T-helper 22 cell (primary cell): ENCODE measurements around the gene HSD11B1.

ENCODE experiments used
- DNase-seq: peaks from one replicate; pipeline ENCODE4 v3.0.0-alpha.2; 2020; ENCODE audit warnings: low read depth

HSD11B1 gene

DNA sequence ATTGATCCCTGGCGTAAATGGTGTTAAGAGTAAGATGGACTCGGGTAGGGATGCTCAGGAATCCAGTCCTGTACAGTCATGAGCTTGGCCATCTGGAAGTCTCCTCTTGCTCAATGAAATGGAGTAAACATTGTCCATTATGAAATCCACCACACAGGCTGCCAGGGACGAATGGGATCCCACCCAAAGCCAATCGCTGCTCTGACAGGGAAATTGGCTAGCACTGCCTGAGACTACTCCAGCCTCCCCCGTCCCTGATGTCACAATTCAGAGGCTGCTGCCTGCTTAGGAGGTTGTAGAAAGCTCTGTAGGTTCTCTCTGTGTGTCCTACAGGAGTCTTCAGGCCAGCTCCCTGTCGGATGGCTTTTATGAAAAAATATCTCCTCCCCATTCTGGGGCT lies at the start of gene HSD11B1:
Gene HSD11B1, plus strand, starts transcription at position 263 of the 400 bp plus-strand sequence. Its CDS starts 97 bp downstream, at position 360.
- DNase-seq, result no peak

DNA sequence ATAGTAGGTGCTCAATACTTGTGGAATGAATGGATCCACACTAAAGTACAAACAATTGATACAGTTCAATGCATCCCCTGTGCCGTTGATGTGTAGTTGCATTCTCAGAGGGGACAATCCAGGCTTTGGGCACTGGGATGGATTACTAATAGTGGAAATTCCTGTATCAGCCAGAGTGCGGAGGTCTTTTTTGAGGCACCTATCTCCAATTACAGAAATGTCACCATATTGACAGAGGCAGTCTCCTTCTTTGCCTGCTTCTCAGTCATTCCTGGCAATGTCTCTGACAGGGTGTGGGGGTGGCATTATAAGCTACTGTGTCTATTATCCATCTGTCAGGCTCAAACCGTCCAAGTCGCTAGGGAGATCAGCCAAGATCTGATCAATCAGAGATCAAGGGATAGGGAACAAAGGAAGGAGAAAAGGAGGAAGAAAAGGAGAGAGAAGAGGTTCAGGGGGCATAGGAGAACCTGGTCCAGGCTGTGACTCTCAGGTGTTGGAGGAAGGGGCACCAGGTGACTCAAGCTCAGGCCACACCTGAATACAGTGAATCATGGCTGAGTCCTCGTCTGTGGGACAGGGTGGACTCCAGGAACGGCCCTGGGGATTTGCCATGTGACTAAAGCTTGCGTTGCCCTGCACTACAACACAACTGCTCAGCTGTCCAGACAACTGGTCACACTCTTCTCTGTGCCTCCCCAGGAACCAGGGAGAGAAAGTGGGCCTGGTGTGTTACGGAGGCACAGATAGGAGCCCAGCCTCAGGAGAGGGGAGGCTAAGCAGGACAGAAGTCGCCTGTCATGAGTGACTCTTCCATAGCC lies 49.0 kb upstream of the HSD11B1 start:
- no peak for DNase-seq

DNA sequence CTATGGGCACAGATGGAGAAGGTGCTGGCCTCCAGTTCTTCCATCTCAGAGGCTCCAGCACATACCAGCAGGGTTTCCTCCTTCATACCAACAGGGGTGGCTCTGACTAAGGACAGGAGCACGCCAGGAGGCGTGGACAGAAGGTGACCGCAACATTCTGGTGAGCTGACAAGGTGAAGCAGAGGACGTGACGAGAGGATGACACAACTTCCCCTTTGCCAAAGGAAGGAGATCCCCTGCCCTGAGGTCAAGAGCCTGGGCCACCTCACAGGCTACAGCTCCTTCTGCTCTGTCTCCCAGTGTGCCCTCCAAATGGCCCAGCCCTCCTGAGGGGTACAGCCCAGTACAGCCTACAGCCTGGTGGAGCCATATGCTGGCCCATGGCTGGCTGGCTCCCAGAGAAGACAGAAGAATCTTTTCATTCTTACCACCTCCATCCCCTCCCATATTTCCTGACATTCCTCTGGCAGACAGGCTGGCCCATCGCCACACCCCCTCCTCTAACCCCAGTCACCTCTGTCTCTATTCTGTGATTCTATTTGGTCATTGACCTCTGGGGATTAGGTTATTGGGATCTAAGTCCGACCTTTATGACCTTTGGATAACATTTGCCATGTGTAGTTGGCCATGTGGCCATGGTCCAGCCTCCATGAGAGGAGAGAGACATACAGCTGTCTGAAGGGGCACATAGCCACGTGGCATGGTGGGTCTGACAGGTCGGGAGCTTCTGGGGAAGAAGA lies 47.3 kb upstream of the HSD11B1 start:
- no peak for DNase-seq

DNA sequence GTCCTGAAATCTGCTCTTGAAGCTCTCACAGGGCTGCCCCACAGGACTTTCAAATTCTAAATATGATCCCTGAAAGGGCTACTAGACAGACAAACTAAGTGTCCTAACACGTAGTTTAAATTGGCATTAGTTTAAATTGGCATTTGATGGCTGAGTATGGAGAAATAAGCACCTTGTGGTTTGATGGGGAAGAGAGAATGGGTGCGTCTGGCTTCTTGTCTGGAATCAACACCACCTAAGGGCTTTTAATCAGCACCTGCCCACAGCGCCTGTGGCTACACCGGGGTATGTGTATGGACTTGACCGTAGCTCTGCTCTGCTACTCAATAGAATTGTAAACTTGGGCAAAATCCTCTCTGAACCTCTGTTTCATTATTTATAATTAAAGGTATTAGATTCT lies 46.7 kb upstream of the HSD11B1 start:
- DNase-seq, result no peak

DNA sequence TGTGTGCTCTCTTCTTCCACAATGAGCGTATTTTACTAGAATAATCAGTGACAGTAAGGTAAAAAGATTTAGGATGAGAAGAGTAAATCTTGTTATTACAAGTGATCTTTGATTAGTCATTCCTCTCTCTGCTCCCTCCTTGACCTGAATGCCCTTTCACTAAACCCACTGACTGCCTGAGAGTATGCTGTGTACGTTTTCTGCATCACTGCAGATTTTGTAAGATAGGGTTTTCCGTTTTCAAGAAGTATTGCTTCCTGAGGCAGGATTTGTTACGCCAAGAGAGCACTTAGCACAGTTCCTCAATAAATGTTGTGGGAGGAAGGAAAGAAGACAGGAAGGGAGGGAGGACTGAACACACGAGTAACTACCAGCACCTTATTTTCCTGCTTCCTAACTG lies 44.7 kb upstream of the HSD11B1 start:
- no peak for DNase-seq

DNA sequence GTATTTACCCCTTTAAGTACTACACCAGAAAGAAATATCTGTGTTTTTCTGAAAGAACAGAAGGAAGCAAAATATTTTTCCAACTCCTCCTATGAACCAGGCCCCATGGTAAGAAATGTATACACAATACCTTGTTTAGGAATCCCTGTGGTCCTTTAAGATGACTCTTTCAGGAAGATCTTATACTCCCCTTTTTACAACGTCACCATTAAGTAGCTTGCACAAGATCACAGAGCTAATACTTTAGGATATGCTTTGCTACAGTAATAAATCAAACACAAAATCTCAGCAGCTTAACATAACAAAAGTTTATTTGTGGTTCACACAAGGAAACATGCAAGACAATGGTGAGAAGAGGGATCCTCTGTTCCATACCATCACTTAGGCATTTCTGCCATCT lies 43.6 kb upstream of the HSD11B1 start:
- DNase-seq, result no peak

DNA sequence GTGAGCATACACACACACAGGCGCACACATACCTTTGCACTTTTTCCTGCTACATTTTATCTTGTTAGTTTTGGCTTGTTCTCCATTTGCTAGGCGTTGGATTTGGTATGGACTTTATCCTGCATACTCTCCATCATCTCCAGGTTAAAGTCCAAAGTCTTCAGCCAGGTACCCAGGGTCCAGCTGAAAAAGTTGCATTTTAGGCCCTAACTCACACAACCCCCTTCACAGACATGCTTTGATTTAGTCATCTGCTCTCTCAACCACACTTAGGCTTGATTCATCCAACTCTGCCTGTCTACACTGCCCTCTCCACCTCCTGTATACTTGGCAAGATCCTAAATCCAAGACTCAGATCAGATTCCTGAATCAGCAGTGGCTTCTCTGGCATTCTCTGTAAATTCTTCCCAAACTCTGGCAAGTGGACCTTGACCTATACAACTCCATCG lies 41.7 kb upstream of the HSD11B1 start:
- DNase-seq, result no peak

DNA sequence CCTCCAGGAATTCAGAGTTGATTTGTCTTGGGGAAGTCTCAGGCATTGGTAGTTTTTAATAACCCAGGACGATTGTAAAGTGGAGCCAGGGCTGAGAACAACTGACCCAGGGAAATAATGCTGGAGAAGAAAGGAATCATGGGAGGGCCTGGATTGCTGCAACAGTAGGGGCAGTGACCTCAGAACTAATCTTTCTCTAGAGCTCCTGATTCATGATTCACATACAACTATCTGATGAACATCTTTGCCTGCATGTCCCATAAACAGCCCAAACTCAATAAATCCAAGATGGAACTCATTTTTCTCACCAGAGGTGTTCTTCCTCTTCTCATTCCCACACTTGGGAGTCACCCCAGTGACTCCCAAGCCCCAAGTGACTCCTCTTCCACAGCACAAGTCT lies 37.5 kb upstream of the HSD11B1 start:
- no peak for DNase-seq

DNA sequence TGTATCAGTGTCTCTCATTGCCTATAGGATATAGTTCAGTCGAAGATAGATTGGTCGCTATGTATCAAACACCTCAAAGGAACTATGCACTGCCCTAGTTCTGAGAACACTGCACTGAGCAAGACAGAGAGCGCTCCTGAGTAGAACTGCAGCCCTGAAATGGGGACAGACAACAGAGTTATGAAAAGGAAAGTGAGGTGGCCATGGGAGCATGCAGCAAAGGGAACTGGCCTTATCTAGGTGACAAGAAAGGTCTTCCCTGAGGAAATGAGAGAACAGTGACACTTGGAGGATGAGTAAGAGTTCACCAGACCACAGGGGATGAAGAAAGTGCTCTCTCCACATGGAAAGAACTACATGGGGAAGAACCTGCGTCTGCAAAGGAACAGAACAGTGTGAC lies 36.9 kb upstream of the HSD11B1 start:
- DNase-seq, result no peak

DNA sequence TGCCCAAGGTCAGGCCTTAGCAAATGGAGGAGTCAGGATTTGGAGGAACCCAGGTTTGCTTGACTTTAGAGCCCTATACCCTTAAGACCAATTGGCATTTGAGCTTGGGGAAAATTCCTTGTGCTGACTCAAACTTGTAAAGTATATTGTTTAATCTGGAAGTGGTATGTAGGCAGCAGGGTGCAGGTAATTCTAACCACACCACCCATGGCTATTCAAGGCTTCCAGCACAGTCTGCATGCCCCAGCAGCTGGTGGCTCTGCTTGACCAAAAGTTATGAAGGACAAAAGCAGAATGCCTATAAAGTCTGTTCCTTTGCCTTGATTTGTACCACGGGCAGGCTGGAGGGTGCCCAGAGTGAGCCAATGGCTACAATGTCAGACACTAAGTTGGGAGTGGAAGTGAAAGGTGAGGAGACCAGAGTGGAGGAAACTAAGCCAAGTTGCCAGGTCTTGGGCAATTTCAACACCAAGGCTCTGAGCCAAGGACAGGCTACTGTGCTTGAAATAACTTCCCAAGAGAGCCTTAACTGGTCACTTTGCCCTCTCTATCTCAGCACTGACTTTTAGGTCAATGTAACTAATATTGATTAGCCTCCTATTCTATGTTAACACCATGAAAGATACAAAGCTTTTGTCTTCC lies 34.1 kb upstream of the HSD11B1 start:
- DNase-seq, result no peak

DNA sequence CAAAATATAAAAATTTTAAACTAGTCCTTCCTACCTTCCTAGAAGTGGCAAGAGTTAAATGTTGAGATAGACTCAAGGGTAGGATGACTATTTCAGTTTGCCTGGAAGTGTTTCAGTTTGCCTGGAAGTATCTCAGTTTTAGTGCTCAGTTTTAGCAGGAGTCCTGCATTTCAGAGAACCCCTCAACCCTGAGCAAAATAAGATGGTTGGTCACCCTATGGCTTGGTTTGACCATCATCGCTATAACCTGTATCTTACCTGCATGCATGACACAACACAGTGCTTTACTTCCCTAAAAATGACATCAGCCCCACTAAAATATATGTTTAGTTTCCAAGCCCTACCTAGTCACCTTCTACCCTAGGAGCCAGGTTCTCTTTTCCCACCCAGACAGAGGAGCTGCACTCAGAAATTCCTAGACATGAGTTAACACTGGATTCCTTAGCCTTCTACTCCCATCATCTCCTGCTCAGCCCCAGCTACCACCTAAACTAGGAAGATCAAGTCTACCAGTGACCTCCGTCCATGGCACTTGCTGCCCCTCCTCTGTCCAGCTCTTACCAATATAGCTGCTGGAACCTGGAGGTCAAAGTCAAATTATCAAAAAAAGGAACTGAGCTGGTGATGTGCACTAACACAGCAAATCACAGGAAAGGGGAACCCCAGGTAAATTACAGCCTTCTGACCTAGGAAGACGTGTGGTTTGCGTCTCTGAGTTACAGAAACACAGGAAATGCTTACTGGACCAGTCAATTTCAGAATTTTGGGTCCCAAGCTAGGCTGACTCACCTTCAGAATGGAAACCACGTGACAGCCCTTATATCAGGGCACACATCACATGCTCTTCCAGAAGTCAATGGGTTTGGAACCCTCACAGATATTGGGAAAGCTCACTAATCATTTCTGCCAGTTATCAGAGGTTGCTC lies 31.7 kb upstream of the HSD11B1 start:
- peak; percentile 13 for DNase-seq

DNA sequence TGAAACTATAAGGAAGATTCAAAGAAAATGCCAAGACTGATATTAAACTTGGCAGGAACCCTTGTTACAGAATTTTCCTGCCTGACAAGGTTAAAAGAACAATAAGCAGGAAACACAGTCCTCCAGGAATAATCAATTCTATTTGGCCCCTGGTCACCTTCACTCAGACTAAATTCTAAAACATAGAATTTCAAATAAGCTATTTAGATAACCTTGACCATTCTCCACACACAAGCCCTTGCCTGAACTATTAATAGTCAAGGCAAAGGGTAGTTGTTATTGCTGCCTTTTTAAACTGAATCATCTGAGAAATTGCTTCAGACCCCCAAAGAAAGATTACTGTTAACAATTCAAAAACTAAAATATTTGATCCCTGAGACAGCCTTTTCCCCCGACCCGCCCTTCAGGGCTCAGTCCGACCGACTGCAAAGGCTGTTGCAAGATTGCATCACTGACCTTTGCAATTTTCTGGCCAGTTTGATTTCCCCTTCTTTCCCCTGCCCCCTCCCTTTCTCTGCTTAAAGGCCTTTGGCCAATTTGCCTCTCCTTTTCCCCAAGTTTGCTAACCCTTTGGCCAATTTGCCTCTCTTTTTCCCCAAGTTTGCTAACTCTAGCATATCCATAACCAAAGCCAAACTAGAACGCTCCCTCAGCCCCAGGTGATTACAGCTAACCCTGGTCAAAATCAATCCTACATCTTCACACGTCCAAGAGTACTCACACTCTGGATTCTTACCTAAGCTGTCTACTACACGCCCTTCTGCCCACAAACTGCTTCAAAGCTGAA lies 30.8 kb upstream of the HSD11B1 start:
- DNase-seq, result no peak

DNA sequence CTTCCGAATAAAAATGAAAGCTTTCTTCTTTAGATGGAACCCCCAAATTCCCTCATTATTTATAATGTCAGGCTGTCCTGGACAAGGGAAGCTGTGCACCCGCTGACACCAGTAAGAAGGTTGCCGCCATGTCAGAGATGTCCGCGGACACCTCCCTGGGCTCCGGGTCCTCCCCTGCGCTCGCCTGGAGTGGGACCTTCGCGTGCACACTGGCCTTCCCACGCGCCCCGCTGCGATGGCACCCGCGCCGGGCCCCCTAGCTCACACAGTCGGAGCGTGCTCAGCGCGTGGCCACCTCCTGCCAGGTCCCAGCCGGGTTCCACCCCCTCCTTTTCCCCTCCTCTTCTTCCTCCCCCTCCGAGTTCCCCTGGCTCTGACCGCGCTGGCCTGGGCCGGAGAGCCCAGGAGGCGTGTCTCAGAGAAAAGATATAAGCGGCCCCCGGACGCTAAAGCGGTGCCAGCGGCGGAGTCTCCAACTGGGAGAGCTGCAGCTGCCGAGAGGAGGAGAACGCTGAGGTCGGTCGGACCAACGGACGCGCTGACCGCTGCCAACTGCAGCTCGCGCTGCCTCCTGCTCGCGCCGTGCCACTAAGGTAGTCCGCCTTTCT lies 29.6 kb upstream of the HSD11B1 start, which contains the start of gene G0S2:
Gene G0S2, plus strand, starts transcription at position 456 of the 608 bp plus-strand sequence. CDS start 273 bp downstream, outside the sequence.
- DNase-seq, result no peak

DNA sequence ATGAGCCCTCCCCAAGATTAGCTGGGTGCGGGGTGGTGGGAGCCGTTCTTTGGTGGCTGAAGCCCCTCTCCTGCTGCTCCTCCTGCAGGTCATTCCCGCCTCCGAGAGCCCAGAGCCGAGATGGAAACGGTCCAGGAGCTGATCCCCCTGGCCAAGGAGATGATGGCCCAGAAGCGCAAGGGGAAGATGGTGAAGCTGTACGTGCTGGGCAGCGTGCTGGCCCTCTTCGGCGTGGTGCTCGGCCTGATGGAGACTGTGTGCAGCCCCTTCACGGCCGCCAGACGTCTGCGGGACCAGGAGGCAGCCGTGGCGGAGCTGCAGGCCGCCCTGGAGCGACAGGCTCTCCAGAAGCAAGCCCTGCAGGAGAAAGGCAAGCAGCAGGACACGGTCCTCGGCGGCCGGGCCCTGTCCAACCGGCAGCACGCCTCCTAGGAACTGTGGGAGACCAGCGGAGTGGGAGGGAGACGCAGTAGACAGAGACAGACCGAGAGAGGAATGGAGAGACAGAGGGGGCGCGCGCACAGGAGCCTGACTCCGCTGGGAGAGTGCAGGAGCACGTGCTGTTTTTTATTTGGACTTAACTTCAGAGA lies 29.0 kb upstream of the HSD11B1 start:
- no peak for DNase-seq

DNA sequence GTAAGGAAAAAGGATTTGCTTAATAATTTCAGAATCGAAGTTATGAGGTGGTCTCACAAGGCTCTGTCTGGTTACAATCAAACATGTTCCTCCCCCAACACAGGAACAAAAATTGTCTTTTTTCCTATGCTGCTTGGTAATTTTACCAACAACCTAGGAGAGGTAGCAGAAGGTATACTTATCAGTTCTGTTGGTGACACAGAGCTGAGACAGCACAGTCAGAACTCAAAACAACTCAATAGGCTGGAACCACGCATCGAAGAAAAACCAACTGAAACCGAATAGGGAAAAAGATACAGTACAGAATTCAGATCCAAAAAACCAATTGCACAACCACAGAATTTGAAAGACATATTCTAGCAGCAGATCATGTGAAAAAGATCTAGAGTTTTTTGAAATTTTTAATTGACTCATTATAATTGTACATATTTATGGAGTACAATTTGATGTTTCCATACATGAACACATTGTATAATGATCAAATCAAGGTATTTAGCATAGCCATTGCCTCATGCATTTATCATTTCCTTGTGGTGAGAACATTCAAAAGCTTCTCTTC lies 25.6 kb upstream of the HSD11B1 start:
- no peak for DNase-seq

DNA sequence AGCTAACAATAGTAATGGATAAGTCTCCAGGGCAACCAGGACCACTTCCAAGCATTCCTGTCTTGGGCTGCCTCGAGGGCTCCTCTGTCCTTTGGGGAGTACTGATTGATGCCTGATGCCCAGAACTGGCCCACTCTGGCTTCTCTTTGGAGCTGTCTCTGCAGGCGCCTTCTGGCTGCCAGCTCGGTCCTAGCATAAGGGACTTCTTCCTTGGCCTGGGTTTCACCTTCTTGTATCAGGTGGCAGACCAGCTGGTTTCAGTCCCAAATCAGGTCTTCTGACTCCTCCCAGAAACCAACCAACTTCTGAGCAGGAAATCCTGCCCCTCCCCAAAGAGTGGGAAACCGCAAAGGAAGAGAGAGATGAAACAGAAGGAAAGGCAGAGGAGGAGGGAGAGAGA lies 18.8 kb upstream of the HSD11B1 start:
- peak; percentile 24 for DNase-seq

DNA sequence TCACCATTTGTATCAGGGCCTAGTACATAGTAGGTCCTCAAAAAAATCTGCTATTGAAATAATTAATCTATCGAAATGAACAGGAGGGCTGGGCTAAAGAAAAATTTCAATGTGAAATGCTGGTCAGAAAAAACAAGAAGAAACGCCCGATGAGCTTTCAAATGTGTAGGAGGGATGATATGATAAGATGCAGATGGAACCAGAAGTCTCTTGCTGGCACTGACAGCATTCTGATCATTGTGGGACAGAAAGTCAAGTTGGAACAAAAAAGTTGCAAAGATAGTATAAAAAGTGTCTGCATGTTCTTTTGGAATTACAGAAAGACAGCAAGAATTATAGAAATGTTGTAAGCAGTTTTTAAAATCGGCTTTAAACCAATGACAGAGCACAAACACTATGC lies 18.3 kb upstream of the HSD11B1 start:
- DNase-seq, result no peak

DNA sequence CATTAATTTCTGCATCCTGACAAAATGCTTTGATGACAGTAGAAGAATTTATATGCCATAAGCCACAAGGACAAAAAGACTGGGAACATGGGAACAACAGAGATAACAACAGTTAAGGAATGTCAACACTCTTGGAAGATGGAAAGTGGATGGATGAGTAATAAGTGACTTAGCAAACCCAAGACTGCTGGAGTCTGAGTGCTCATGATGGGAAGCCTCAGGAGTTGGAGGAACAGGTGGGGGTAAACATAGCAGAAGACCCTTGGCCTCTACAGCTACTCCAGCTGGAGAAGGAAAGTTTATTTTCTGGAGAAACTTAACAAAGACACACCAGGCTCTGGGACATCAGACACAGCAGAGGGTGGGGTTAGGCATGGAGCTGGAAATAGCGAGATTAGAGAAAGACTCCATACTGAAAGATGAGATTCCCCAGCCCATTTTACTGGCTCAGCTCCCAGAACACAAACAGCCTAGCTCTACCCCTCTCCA lies 15.9 kb upstream of the HSD11B1 start:
- no peak for DNase-seq

DNA sequence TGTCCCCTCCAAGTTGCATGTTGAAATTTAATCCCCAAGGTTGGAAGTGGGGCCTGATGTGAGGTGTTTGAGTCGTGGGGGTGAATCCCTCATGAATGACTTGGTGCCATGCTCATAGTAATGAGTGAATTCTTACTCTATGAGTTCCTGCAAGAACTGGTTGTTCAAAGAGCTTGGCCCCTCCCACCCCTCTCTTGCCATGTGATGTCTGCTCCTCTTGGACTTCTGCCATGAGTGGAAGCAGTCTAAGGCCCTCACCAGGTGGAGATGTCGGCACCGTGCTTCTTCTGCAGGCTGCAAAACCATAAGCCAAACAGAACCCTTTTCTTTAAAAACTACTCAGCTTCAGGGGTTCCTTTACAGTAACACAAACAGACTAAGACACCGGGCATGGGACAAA lies 15.2 kb upstream of the HSD11B1 start:
- DNase-seq, result no peak

DNA sequence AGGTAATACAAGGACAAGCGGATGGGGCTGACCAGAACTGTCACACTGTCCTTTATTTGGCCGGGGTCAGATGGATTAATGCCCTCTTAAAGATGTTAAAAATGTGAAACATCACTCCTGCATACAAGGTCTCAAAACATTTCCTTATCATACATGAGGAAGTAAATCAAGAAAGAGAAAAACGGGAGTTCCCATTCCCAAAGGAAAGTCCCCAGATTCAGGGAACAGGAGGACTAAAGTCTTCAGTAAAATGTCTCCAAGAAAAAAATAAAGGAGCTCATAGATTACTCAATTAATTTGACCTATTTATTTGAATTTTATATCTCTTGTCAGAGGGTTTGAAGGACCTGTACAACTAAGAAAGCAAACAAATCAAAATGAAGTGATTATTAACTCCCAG lies 13.4 kb upstream of the HSD11B1 start:
- DNase-seq, result no peak
